GM23338 (cell line): ENCODE results near the gene TARS1.

Source experiments
- CREB1 ChIP-seq: fragments of 250-450 bp; sonication (Bioruptor Pico); IDR thresholded peaks from 2 replicates; pipeline ENCODE4 v1.5.0; 2020; ENCODE audit warnings: low read depth, mild to moderate bottlenecking, moderate library complexity
- CTCF ChIP-seq, 2 experiments: fragments of 200-600 bp in 1 of 2; sonication (generic) in 1 of 2; conservative IDR thresholded peaks; 2 replicates each; pipeline versions ENCODE4 v1.5.1 to v1.6.1; 2016 to 2017; ENCODE audit warnings: antibody characterized with exemption in 2 of 2, low read depth in 2 of 2, mild to moderate bottlenecking in 2 of 2, moderate library complexity in 1 of 2
- EZH2 ChIP-seq: fragments of 200-600 bp; sonication (generic); IDR thresholded peaks from one replicate; pipeline ENCODE4 v1.8.0; 2017; ENCODE audit warnings: antibody characterized with exemption, mild to moderate bottlenecking, low read depth; ENCODE audit not compliant: unreplicated experiment
- EZH2phosphoT487 ChIP-seq: fragments of 200-600 bp; sonication (generic); IDR thresholded peaks from one replicate; pipeline ENCODE4 v1.8.1; 2018; ENCODE audit warnings: antibody characterized with exemption; ENCODE audit not compliant: unreplicated experiment
- JUNB ChIP-seq: IDR thresholded peaks from one replicate; pipeline ENCODE4 v1.6.1; 2016; ENCODE audit warnings: antibody characterized with exemption; ENCODE audit not compliant: unreplicated experiment
- POLR2AphosphoS5 ChIP-seq: IDR thresholded peaks from 2 replicates; pipeline ENCODE4 v1.6.1; 2016; ENCODE audit warnings: antibody characterized with exemption, low read depth
- REST ChIP-seq: IDR thresholded peaks from one replicate; pipeline ENCODE4 v1.6.1; 2018; ENCODE audit warnings: antibody characterized with exemption; ENCODE audit not compliant: unreplicated experiment
- ZNF114 ChIP-seq: fragments of 250-450 bp; sonication (Bioruptor Pico); IDR thresholded peaks from 2 replicates; pipeline ENCODE4 v1.5.0; 2020; ENCODE audit warnings: mild to moderate bottlenecking, moderate library complexity

DNA sequence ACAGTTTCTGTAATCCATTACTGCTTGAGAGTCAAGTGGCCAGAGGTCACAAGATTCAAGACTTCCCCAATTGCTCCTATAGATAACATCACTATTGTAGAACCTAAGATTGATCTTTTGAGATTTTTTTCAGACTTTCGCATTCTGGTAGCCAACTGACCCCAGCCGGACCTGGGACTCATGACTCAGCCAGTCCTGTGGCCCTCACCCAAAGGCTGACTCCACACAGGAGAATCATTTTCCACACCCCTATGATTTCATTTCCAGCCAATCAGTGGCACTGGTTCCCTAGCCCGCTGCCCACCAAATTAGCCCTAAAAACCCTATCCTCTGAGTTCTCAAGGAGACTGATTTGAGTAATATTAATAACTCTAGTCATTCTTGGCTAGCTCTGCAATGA is 36.2 kb downstream of the TARS1 start:
- no peak for TF ChIP-seq CTCF (conservative IDR thresholded peaks at IDR 0.05; ENCODE audit: low read depth in 2 of 2)
- no peak for TF ChIP-seq EZH2
- TF ChIP-seq CREB1 (CRISPR knock-in tag), result no peak
- no peak for TF ChIP-seq REST
- no peak for TF ChIP-seq POLR2AphosphoS5
- no peak for TF ChIP-seq EZH2phosphoT487
- no peak for TF ChIP-seq ZNF114
- no peak for TF ChIP-seq JUNB
